Measurements from ENCODE around the gene ASCL5. TPM values are rescaled to one million over a fixed set of nuclear protein-coding genes. Genes with fewer than 3 reads are reported as not detected.

Gene ASCL5
- total RNA-seq, 1 donor from 2014 or later: not detected

- no peak for DNase-seq (ENCODE audit: low spot score)
Observed at GRCh38 chr1:201088901-201089525, 38.0 kb downstream of the ASCL5 start.

GRCh38 chr1:201088395-201088794, 38.6 kb downstream of the ASCL5 start:
- no peak for DNase-seq (ENCODE audit: low spot score)

GRCh38 chr1:201085902-201086735, 40.9 kb downstream of the ASCL5 start:
- no peak for DNase-seq (ENCODE audit: low spot score)

GRCh38 chr1:201084295-201084694, 42.7 kb downstream of the ASCL5 start:
- no peak for DNase-seq (ENCODE audit: low spot score)

- no peak for DNase-seq (ENCODE audit: low spot score)
Observed at GRCh38 chr1:201083741-201084140, 43.2 kb downstream of the ASCL5 start.

GRCh38 chr1:201080135-201080534, 46.8 kb downstream of the ASCL5 start:
- DNase-seq (ENCODE audit: low spot score): no peak

GRCh38 chr1:201077736-201078135, 49.2 kb downstream of the ASCL5 start:
- no peak for DNase-seq (ENCODE audit: low spot score)

- DNase-seq (ENCODE audit: low spot score): no peak
Observed at GRCh38 chr1:201077116-201077515, 49.9 kb downstream of the ASCL5 start.

- DNase-seq (ENCODE audit: low spot score): no peak
Observed at GRCh38 chr1:201076092-201076491, 50.9 kb downstream of the ASCL5 start.

GRCh38 chr1:201074018-201074417, 53.0 kb downstream of the ASCL5 start:
- DNase-seq (ENCODE audit: low spot score): no peak

GRCh38 chr1:201072922-201073321, 54.1 kb downstream of the ASCL5 start:
- DNase-seq (ENCODE audit: low spot score): no peak

- no peak for DNase-seq (ENCODE audit: low spot score)
Observed at GRCh38 chr1:201072149-201072548, 54.8 kb downstream of the ASCL5 start.

GRCh38 chr1:201069636-201070035, 57.3 kb downstream of the ASCL5 start:
- no peak for DNase-seq (ENCODE audit: low spot score)

GRCh38 chr1:201068976-201069375, 58.0 kb downstream of the ASCL5 start:
- DNase-seq (ENCODE audit: low spot score): no peak

- DNase-seq (ENCODE audit: low spot score): no peak
Observed at GRCh38 chr1:201066986-201067385, 60.0 kb downstream of the ASCL5 start.

- no peak for DNase-seq (ENCODE audit: low spot score)
Observed at GRCh38 chr1:201065686-201066085, 61.3 kb downstream of the ASCL5 start.

GRCh38 chr1:201064806-201065205, 62.2 kb downstream of the ASCL5 start:
- DNase-seq (ENCODE audit: low spot score): no peak

Other genes with a start within 250 kb of the ASCL5 start
- 0.16 TPM for gene INAVA, start 232.3 kb downstream of the ASCL5 start, total RNA-seq
- 2.8 TPM for gene KIF21B, start 103.5 kb downstream of the ASCL5 start, total RNA-seq
- not detected for gene CACNA1S, start 14.8 kb downstream of the ASCL5 start, total RNA-seq
- gene TMEM9, start 27.3 kb upstream of the ASCL5 start, total RNA-seq: 29.2 TPM
- not detected for gene IGFN1, start 63.6 kb upstream of the ASCL5 start, total RNA-seq
- gene PKP1, start 156.3 kb upstream of the ASCL5 start, total RNA-seq: 11.5 TPM